WI38 (cell line): ENCODE measurements around the gene SCMH1.

Experiments
- H3K4me3 ChIP-seq: 2 replicates; pipeline ENCODE4 v1.5.1; 2011; ENCODE audit warnings: low read depth, mild to moderate bottlenecking, control low read depth, low read length
- TF ChIP-seq, protein P1 (sequence below): IDR thresholded peaks from 2 replicates; pipeline ENCODE4 v1.5.1; 2012; ENCODE audit warnings: low read depth, mild to moderate bottlenecking, control low read depth, low read length

The SCMH1 gene

GRCh38 chr1:41103766-41104165, 138.3 kb downstream of the SCMH1 start:
- H3K4me3 ChIP-seq, result no peak overlapping the region
- TF ChIP-seq, protein P1, sequence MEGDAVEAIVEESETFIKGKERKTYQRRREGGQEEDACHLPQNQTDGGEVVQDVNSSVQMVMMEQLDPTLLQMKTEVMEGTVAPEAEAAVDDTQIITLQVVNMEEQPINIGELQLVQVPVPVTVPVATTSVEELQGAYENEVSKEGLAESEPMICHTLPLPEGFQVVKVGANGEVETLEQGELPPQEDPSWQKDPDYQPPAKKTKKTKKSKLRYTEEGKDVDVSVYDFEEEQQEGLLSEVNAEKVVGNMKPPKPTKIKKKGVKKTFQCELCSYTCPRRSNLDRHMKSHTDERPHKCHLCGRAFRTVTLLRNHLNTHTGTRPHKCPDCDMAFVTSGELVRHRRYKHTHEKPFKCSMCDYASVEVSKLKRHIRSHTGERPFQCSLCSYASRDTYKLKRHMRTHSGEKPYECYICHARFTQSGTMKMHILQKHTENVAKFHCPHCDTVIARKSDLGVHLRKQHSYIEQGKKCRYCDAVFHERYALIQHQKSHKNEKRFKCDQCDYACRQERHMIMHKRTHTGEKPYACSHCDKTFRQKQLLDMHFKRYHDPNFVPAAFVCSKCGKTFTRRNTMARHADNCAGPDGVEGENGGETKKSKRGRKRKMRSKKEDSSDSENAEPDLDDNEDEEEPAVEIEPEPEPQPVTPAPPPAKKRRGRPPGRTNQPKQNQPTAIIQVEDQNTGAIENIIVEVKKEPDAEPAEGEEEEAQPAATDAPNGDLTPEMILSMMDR, result no peak

DNA sequence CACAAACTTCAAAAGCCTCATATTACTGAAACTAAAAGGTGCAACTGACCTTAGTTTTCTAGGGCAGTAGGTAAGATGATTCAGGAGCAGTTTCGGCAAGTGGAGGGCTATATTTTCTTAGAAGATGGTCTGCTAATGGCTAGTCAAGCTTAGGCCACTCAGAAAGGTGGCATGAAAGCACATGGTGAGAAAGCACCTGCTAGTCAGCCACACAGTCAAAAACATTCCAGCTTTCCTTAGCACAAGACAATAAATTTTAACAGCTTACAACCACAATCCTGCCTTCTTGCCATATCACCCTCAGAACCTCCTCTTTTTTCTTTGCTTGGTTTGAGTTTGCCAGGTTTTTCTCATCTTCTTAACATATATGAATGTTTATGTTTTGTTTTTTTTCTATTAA, 139.5 kb downstream of the SCMH1 start:
- no peak overlapping the region for H3K4me3 ChIP-seq
- TF ChIP-seq, protein P1, result no peak

GRCh38 chr1:41101950-41102607, 140.0 kb downstream of the SCMH1 start:
- TF ChIP-seq, protein P1, result no peak
- no peak overlapping the region for H3K4me3 ChIP-seq

GRCh38 chr1:41101076-41101475, 141.0 kb downstream of the SCMH1 start:
- TF ChIP-seq, protein P1, result no peak
- H3K4me3 ChIP-seq, result no peak overlapping the region

GRCh38 chr1:41100170-41100569, 141.9 kb downstream of the SCMH1 start:
- no peak overlapping the region for H3K4me3 ChIP-seq
- TF ChIP-seq, protein P1, result no peak

- H3K4me3 ChIP-seq, result no peak overlapping the region
- TF ChIP-seq, protein P1, result no peak
Measured at GRCh38 chr1:41098730-41099460, 143.2 kb downstream of the SCMH1 start.

- no peak overlapping the region for H3K4me3 ChIP-seq
- TF ChIP-seq, protein P1, result no peak
Measured at GRCh38 chr1:41097105-41097504, 145.0 kb downstream of the SCMH1 start.
